ENCODE results near the gene BBS9. TPM values are rescaled to one million over a fixed set of nuclear protein-coding genes. Genes with fewer than 3 reads are reported as not detected.

Gene BBS9
- total RNA-seq, 1 experiment from 2014 or later: 5.1 TPM

DNA sequence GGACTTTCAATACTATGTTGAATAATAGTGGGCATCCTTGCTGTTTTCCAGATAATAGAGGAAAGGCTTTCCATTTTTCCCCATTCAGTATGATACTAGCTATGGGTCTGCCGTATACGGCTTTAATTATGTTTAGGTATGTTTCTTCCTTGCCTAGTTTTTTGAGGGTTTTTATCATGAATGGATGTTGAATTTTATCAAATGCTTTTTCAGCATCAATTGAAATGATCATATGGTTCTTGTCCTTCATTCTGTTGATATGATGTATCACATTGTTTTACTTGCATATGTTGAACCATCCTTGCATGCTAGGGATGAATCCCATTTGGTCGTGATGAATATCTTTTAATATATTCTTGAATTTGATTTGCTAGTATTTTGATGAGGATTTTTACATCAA, 11.0 kb upstream of the BBS9 start:
- Mint-ChIP-seq H3K27ac (ENCODE audit: low read depth, unreplicated experiment) (no peak overlapping the region), H3K36me3 (ENCODE audit: insufficient read depth, unreplicated experiment) (no peaks in the 10 kb centered on the region), H3K9me3 (ENCODE audit: unreplicated experiment) (peaks cover 10% of the 10 kb centered on the region), H3K4me3 (ENCODE audit: unreplicated experiment) (no peak overlapping the region), H3K4me1 (ENCODE audit: insufficient read depth, unreplicated experiment) (no peaks in the 10 kb centered on the region), H3K27me3 (ENCODE audit: insufficient read depth, unreplicated experiment) (peaks cover 9% of the 10 kb centered on the region)
- ChIA-PET POLR2A (no interaction called here), CTCF (no interaction called here)
- DNase-seq (ENCODE audit: unreplicated experiment): no peak
- intact Hi-C loops (cut with micrococcal nuclease): no loop called here
- no TSS peak for BruUV-seq (replicated peaks)
- no peak for TF ChIP-seq CTCF (IDR thresholded peaks at IDR 0.05; ENCODE audit: unreplicated experiment)

- BruUV-seq (replicated peaks): no TSS peak
- Mint-ChIP-seq H3K4me3 (ENCODE audit: unreplicated experiment) (no peak overlapping the region), H3K27me3 (ENCODE audit: insufficient read depth, unreplicated experiment) (no peaks in the 10 kb centered on the region), H3K4me1 (ENCODE audit: insufficient read depth, unreplicated experiment) (peaks cover 5% of the 10 kb centered on the region), H3K36me3 (ENCODE audit: insufficient read depth, unreplicated experiment) (no peaks in the 10 kb centered on the region), H3K9me3 (ENCODE audit: unreplicated experiment) (no peaks in the 10 kb centered on the region), H3K27ac (ENCODE audit: low read depth, unreplicated experiment) (no peak overlapping the region)
- intact Hi-C loops (cut with micrococcal nuclease): no loop called here
- ChIA-PET CTCF (no interaction called here), POLR2A (no interaction called here)
- no peak for DNase-seq (ENCODE audit: unreplicated experiment)
- no peak for TF ChIP-seq CTCF (IDR thresholded peaks at IDR 0.05; ENCODE audit: unreplicated experiment)
Observed at GRCh38 chr7:33127085-33127484, 2.3 kb upstream of the BBS9 start.

GRCh38 chr7:33128631-33128989, 754 bp upstream of the BBS9 start:
- DNase-seq (ENCODE audit: unreplicated experiment): no peak
- CTCF ChIA-PET: interaction anchor here (1.1 kb wide), 1 partner anchor 15 kb away, joined by 4 read pairs; no protein-coding TSS in a partner anchor
- POLR2A ChIA-PET: interaction anchor here (1.4 to 1.6 kb wide), 2 partner anchors 19 to 21 kb away, joined by 6 to 14 read pairs; partner anchors contain the start of gene RP9
- TSS peak; percentile 40 for BruUV-seq (replicated peaks)
- intact Hi-C loops (cut with micrococcal nuclease): loop anchor here (2.0 kb wide), 1 partner anchor 20 kb away; the partner anchor contains the start of gene RP9
- Mint-ChIP-seq H3K27me3 (ENCODE audit: insufficient read depth, unreplicated experiment) (no peaks in the 10 kb centered on the region), H3K4me3 (ENCODE audit: unreplicated experiment) (peak overlapping the region; percentile 89), H3K9me3 (ENCODE audit: unreplicated experiment) (no peaks in the 10 kb centered on the region), H3K4me1 (ENCODE audit: insufficient read depth, unreplicated experiment) (peaks cover 5% of the 10 kb centered on the region), H3K27ac (ENCODE audit: low read depth, unreplicated experiment) (peak overlapping the region; percentile 76), H3K36me3 (ENCODE audit: insufficient read depth, unreplicated experiment) (no peaks in the 10 kb centered on the region)
- TF ChIP-seq CTCF (IDR thresholded peaks at IDR 0.05; ENCODE audit: unreplicated experiment): no peak

DNA sequence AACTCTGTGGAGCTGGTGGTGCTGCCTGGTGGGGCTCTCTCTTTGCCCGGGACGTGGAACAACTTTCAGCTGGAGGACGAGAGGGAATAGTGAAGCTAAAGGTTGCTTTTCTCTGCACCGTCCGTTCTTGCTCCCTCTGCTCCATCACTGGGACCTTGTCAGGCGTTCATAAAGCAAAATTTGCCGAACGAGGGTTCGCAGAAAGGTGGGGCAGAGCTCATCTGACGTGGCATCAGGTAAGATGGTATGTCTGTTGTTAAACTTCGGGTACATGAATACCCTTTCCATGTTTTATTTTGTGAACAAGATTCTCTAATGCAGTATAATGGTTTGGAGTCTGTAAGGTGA, 416 bp downstream of the BBS9 start:
- no peak for TF ChIP-seq CTCF (IDR thresholded peaks at IDR 0.05; ENCODE audit: unreplicated experiment)
- DNase-seq (ENCODE audit: unreplicated experiment): no peak
- H3K27me3 Mint-ChIP-seq (ENCODE audit: insufficient read depth, unreplicated experiment): no peaks in the 10 kb centered on the region
- intact Hi-C loops (cut with micrococcal nuclease): loop anchor here (2.0 kb wide), 1 partner anchor 21 kb away; the partner anchor contains the start of gene RP9
- no TSS peak for BruUV-seq (replicated peaks)
- H3K9me3 Mint-ChIP-seq (ENCODE audit: unreplicated experiment): no peaks in the 10 kb centered on the region
- ChIA-PET POLR2A (interaction anchor here (0.8 to 1.7 kb wide), 2 partner anchors 21 to 29 kb away, joined by 3 to 15 read pairs; partner anchors contain the start of gene RP9), CTCF (interaction anchor here (0.6 to 0.8 kb wide), 5 partner anchors 10 to 281 kb away, joined by 3 to 4 read pairs (median 3); no protein-coding TSS in a partner anchor)
- H3K27ac Mint-ChIP-seq (ENCODE audit: low read depth, unreplicated experiment): peak overlapping the region; percentile 76
- no peaks in the 10 kb centered on the region for H3K36me3 Mint-ChIP-seq (ENCODE audit: insufficient read depth, unreplicated experiment)
- H3K4me3 Mint-ChIP-seq (ENCODE audit: unreplicated experiment): peak overlapping the region; percentile 89
- peaks cover 5% of the 10 kb centered on the region for H3K4me1 Mint-ChIP-seq (ENCODE audit: insufficient read depth, unreplicated experiment)

Measured in MCF 10A (cell line).